GM19193 (cell line): ENCODE measurements around the gene ANKRD28.

Source experiments
- POLR2A ChIP-seq: IDR thresholded peaks from 4 replicates; pipeline ENCODE4 v1.6.1; 2011; ENCODE audit not compliant: insufficient read depth, insufficient read length; ENCODE audit errors: extremely low read depth

ANKRD28 gene

DNA sequence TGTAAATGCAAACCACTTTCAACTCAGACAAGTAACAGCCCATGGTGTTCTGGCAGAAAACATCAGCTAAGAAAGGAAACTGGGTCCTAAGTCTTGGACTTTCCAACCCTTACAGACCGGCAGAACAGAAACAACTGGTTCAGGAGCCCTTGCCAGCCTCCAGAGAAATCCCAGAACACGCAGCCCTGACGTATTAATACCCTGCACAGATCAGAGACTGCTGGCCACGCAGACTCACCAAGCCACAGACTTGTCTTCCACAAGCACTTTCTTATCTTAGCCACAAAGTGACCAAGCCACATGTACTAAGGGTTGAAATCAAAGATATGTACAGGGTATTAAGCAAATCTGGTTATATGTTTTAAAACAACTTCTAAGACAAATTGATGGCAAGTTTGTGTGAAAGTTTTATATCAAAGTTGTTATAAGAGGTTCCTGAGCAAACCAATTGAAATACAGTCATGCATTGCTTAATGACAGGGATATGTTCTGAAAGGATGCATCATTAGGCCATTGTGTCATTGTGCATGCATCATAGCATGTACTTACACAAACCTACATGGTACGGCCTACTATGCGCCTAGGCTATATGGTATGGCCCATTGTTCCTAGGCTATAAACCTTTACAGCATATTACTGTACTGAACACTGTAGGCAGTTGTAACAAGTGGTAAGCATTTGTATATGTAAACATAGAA is 159.4 kb downstream of the ANKRD28 start:
- no peak for TF ChIP-seq POLR2A

DNA sequence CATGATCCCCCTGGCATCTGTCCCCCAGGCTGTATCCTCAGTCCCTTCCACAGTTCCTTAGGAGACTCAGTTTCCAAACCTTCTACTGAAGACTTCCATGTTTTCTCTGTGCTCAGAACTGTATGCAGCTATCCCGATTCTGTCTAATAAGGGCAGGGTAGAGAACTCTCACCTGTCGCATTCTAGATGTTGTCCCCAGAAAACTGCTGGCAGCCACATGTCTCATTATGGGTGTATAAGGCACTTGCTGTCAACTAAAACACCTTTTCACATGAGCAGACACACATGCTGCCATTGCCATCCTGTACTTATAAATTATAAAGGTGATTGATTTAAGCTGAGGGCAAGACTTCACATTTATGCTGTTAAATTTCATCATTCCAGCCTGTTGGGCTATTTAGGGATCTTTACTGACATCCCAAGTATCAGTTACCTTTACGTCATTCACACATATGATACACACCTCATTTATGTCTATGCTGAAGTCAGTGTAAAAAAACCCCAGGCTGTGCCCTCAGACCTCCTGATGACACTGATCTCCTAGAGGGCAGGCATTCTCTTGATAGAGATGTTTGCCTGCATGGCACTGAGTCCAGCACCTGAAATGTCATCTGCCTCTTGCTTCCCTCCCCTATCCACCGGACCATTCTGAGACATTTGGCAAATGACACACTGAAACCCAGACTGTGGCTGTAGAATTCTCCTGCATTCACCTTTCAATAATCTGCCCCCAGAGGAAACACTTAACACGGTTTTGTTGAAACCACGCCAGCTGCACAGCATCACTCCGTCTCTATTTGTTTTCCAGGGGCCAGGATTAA is 160.4 kb downstream of the ANKRD28 start:
- TF ChIP-seq POLR2A: no peak

DNA sequence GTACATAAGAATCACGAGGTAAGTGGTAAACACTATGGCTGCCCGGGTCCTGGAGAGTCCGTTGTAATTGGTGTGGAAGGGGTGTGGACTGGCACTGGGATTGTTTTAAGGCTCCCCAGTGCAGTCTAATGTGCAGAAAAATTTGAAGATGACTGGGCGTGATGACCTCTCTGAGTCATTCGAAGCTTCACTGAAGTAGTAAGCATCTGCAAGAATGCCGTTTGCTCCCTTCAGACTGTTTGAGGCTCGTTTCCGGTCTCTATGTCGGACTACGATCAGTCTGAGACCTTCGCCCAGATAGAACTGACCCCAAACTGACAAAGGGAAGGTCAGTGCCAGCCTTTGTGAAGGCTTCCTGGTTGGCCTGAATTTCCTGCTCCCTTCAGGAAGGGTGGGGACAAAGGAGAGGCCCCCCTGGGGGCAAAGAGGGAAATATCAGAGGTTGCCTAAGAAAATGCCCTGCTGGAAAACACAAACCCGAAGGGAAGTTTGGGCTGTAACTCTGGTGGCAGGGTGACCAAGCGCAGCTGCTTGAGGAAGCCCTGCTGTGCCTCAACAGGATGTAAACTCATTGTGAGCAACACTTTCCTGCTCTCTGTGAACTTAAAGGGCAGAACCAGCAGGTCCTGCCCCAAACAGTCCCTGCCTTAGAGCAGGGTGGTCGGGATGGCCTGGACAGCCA is 161.6 kb downstream of the ANKRD28 start:
- TF ChIP-seq POLR2A: no peak

DNA sequence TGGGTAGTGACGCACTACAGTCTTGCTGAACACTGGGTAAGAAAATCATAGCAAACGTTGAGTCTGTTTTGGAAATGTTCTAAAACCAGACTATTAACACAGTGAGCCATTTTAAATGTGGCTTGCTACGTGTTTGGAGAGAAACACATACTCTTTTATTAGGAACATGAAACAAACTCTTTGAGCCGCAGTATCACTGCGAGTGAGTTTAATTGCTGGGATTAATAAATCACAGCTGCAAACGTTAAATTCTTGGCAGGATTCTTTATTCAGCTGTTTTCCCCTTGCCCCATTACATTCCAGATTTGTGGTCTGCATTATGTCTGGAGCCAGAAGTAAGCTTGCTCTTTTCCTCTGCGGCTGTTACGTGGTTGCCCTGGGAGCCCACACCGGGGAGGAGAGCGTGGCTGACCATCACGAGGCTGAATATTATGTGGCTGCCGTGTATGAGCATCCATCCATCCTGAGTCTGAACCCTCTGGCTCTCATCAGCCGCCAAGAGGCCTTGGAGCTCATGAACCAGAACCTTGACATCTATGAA is 162.6 kb downstream of the ANKRD28 start:
- no peak for TF ChIP-seq POLR2A

DNA sequence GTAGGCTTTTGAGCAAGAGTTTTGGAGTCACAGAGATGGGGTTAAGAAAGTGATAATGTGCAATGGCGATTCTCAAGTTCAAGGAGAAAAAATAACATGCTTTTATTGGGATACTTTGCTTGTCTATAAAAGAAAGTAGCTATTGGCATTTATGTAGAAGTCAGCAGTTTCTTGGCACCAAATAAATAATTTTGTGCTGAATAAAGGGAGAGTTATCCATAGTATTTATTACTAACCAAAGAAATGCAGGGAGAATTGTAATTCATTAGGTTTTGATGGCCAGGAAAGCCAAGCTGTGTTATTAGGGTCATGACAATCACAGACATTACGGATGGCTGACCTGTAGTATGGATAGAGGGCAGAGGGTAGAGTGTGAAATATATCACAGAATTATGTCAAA is 163.1 kb downstream of the ANKRD28 start:
- TF ChIP-seq POLR2A: no peak

DNA sequence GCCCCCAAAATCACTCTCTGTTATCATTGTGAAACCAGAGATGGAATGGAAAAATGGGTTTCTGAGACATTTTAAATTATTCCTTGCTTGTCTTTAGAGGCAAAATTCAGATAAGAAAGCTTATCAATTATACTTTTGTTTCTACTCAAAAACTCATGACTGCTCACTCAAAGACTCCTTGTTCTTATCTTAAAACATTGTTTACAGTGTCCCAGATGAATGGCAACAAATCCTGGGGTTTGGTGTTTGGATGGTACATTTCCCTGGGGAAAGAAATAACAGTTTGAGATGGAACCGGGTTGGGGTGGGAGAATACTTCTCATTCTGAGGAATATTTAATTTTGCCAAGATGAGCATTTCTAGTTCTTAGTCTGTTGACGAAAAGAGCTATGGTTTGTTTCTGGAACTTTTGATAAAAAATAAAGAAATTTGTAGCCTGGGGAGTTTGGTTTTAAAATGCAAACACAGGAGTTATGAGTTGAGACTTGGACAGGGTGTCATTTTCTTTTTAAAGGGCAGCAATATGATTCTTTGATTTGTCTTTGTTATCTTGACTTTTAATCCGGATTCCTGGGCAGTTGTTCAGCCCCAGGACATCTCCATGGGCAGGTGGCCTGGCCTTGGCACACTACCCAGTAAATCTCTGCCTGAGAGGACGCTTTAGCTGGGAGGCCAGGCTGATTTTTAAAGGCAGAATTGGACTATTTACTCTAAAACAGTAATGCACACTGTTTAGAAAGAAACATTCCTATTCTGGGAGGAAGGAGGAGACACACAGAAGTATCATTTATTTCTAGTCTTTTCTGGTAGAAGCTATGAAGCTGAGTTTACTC is 163.8 kb downstream of the ANKRD28 start:
- TF ChIP-seq POLR2A: no peak

DNA sequence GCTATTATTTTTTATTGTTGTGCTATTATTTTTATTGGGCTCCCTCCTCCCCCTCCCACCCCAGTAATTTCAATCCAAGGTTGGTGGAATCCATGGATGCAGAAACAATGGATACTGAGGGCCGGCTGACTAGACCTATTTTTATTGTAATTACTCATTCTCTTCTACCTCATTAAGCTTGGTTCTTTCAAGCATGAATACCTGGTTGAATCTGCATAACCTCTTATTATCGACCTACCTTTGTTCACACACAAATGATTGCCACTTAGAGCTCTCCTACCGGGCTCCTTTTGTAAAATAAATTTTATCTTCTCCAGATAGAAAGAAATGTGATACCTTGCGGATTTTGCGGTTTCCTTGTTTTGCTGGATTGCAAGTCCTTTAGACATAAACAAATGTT is 164.6 kb downstream of the ANKRD28 start:
- TF ChIP-seq POLR2A: no peak

DNA sequence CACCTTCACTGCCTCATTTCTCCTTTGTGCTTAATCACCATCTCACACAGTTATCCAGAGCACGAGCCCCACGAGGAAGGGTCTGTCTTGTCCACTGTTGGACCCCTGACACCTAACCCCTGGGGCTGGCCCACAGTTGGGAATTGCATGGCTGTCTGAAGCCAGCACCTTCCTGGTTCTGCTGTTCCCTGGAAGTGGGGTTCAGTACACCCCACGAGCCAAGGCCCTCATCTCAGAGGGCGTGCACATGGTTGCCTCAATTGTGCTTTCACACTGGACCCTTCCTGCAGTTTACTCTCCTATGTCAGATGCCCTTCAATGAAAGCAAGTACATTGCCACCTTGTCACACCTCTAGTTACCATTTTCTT is 165.6 kb downstream of the ANKRD28 start:
- TF ChIP-seq POLR2A: no peak

DNA sequence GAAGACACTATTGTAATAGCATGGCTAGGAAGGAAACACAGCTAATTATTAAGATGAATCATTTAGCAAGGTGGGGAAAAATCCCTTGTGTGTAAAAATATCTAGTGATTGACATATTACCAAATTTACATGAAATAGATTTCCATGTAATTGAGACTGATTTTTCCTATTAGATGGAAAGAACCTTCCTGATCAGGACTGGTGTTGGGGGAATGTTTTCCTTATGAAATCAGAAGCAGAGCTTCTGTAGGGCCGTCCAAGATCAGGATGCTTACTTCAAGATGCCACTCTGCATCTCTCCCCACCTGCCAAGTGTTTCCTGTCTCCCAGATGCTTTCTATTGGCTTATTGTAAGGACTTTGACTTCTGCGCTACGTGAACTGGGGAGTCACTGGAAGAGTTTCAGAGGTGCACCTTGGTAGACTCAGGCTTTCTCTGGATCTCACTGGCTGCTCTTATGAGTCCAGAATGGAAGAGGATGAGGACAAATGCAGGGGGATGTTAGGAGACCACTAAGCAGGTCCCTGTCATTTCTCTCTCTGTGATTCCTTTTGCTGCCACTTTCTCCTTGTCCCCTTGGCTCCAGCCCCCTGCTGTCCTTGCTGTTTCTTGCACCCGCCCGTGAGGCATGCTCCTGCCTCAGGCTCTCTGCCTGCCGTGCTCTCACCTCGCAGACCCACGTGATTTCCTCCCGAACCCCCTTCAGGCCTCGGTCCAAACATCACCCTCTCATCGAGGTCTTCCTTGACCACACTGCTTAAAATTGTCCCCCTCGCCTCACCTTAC is 166.2 kb downstream of the ANKRD28 start:
- TF ChIP-seq POLR2A: no peak

DNA sequence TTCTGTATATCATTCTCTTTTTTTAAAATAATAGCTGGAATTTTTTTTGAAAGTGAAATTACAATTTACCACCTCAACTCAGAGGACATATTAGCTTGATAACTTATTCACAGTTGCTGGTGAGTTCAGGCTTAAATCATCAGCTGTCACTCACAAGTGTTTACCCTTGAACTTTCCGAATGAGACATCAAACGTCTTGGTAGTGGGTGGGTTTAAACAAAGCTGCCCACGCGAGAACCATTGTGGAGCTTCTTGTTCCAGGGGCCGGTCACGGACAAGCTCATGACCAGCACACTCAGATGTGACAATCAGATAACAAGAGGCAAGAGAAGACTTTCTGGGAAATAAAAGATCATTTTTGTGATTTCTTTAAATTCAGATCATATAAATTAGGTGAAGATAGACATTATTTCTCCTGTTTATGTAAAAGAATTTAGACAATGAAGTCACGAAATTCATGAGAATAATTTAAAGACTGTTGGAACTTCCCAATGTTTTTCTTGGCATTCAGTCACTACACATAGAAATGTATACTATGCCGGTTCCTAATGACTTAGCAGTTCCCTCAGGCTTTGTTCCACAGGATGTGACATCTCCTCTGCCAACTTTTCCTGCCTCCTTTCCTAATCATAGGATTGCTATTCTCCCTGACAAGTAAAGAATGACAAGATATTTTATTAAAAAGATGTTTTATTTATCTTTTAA is 167.0 kb downstream of the ANKRD28 start:
- no peak for TF ChIP-seq POLR2A

DNA sequence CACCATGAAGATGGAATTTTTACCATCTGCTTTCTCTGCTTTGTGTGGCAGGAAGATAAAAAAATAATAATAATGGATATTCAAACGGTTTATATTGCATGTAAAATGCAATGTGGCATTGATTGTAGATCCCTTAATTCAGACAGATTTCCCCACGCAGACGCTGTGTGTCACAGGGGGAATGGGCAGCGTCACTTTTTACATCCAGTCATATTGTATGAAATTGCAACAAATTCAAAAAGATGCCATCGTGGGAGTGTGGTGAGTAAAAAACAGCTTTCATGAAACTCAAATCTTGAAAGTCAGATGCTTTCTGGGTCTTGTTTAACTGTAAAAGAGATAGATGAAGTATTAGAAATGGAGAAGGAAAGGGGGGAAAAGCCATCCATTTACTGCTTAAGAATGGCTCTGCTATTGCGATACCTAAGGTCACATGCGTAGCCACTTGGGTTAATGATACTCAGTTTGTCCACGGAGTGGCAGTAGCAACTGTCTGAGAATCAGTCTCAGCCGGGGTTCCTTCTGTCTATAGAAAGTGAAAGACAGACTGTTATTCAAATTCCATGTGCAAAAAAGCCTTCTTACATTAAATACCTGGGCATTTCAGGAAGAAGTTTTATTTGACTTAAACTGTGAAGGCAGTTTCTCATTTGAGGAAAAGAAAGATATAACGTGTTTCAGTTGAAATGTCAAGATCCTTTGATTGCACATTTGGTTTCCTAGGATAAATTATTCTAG is 167.8 kb downstream of the ANKRD28 start:
- no peak for TF ChIP-seq POLR2A

DNA sequence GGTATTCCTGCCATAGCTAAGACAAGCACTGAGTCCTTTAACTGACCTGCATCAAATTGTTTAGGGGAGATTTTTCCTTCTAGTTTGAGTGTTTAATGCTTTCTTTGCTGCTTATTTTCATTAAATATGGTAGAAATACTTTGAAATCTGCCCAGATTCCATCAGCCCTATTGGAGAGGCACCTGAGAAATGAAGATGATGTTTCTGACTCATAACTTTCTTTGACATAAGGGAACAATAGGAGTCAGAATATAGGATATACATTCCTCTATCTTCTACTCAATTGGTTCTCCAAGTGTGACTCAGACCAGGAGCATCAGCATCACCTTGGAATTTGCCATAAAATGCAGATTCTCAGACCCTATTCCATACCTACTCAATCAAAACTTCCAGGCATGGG is 168.8 kb downstream of the ANKRD28 start:
- no peak for TF ChIP-seq POLR2A
